Measurements from ENCODE around the gene TPD52L2.

The TPD52L2 gene

DNA sequence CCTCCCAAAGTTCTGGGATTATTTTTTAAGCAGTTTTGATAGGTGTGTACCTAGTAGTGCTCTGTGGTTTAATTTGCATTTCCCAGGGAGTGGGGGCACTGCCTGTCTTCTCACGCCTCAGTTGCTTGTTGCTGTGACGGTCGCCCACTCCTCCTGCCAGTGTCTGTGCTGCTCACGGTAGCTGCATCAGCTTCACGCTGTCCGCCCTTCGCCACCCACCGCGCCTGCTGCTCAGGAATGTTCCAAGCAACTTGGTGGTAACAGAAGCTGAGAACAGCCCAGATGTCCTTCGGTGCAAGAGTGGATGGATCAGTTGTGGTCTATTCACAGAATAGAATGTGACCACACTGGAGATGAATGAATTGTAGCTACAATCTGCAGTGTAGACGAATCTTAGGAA is 52.7 kb downstream of the TPD52L2 start:
- TF ChIP-seq, protein P1, sequence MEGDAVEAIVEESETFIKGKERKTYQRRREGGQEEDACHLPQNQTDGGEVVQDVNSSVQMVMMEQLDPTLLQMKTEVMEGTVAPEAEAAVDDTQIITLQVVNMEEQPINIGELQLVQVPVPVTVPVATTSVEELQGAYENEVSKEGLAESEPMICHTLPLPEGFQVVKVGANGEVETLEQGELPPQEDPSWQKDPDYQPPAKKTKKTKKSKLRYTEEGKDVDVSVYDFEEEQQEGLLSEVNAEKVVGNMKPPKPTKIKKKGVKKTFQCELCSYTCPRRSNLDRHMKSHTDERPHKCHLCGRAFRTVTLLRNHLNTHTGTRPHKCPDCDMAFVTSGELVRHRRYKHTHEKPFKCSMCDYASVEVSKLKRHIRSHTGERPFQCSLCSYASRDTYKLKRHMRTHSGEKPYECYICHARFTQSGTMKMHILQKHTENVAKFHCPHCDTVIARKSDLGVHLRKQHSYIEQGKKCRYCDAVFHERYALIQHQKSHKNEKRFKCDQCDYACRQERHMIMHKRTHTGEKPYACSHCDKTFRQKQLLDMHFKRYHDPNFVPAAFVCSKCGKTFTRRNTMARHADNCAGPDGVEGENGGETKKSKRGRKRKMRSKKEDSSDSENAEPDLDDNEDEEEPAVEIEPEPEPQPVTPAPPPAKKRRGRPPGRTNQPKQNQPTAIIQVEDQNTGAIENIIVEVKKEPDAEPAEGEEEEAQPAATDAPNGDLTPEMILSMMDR (IDR thresholded peaks at IDR 0.05) = no peak

DNA sequence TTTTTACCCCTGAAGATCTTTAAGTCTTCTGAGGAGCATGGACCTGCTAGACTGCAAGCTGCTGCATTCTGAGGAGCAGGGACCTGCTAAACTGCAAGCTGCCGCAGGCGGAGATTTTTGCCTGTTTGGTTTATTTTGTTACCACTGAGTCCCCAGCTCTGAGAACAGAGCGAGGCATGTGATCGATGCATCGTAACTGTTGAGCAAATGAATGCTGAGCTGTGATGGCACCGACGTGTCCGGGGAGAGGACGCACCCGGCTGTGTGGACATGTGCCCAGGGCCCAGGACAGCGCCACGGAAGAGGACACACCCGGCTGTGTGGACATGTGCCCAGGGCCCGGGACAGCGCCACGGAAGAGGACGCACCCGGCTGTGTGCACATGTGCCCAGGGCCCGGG is 54.1 kb downstream of the TPD52L2 start:
- TF ChIP-seq, protein P1 (IDR thresholded peaks at IDR 0.05) = no peak

DNA sequence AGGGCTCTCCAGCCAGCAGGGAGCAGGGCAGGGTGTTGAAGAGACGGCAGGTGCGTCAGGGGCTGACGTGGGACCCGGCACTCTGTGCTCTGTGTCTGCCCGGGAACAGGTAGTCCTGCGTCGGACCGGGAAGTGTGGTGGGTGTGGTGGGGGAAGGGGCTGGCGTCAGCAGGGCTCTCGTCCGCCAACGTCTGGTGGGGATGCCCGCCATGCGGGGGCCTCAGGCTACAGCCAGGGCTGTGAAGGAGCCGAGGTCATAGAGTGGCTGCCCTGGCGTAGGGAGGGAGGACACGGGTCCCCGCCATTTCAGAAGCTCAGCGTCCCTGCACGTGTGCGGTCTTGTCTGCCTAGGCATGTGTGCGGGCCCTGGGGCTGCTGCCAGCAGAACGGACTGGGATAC is 55.2 kb downstream of the TPD52L2 start:
- TF ChIP-seq, protein P1 (IDR thresholded peaks at IDR 0.05) = no peak

- TF ChIP-seq, protein P1 (IDR thresholded peaks at IDR 0.05) = no peak
Measured at GRCh38 chr20:63923651-63924050, 58.6 kb downstream of the TPD52L2 start.

DNA sequence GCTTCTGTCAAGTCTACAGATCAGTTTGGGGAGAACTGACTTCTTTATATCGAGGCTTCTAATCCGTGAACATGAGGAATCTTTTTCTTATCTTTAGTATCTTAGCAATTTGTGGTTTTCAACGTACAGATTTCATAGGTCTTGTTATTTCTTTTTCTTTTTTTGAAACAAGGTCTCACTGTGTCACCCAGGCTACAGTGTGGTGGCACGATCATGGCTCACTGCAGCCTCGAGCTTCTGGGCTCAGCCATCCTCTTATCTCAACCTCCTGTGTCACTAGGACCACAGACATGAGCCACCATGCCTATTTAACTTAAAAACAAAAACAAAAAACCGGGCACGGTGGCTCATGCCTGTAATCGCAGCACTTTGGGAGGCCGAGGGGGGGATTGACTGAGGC is 59.2 kb downstream of the TPD52L2 start:
- TF ChIP-seq, protein P1 (IDR thresholded peaks at IDR 0.05) = no peak

DNA sequence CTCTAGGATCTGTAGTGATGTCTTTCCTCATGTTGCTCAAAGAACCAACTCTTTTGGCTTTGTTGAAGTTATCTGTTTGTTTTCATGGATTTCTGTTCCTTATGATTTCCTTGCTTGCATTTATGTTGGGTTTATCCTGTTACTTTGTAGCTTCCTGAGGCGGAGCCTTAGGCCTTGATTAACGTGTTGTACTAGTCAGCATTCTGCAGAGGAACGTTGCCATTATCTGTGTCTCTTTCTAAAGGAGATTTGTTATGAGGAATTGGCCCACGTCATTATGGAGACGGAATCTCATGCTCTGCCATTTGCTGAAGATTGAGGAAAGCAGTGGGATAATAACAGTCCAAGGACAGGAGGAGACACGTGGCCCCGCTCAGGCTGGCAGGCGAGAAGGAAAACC is 61.2 kb downstream of the TPD52L2 start:
- TF ChIP-seq, protein P1 (IDR thresholded peaks at IDR 0.05) = no peak

DNA sequence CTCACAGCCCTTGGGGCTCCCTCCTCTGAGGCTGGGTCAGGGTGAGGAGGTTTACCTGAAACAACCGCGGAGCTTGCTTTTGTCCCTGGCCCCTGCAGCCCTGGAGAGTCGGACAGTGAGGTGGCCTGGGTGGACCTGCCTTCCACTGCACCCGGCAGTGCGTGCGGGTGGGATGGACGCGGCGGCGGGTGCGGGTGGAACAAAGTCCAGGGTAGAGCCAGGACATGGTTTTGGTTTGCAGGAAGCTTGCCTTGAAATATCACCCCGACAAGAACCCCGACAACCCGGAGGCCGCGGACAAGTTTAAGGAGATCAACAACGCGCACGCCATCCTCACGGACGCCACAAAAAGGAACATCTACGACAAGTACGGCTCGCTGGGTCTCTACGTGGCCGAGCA is 64.0 kb downstream of the TPD52L2 start:
- TF ChIP-seq, protein P1 (IDR thresholded peaks at IDR 0.05) = no peak

DNA sequence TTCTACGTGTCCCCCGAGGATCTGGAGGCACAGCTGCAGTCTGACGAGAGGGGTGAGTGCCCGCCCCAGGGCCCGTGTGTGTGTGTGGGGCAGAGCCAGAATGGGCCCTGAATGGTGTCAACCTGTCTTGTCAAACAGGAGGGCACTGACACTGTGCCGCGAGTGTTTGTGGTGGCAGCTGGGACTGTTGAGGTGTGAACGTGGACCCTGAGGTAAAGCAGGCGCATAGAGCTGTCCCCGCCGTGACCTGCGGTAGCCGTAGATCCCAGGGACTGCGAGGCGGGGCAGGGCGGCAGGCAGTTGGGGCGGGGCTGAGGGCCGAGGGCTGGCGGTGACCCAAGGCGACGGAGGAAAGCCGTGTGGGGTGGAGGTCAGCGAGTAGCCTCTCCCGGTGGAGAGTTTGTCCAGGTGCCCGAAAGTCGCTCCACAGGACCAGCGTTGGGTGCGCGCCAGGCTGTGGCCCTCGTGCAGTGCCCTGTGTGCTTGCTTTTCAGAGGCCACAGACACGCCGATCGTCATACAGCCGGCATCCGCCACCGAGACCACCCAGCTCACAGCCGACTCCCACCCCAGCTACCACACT is 66.0 kb downstream of the TPD52L2 start:
- TF ChIP-seq, protein P1 (IDR thresholded peaks at IDR 0.05) = no peak
